H9 (cell line): ENCODE measurements around the gene ERMAP. TPM values are rescaled to one million over a fixed set of nuclear protein-coding genes. Genes with fewer than 3 reads are reported as not detected.

Experiments
- DNase-seq: peaks from one replicate; pipeline ENCODE4 v3.0.0-alpha.2; 2017
- H2AFZ ChIP-seq: one replicate; pipeline ENCODE4 v1.6.1; 2013; ENCODE audit warnings: mild to moderate bottlenecking, low read length, control low read depth, moderate library complexity
- H2AK5ac ChIP-seq: 2 replicates; pipeline ENCODE4 v1.6.1; 2013; ENCODE audit warnings: low read length, control low read depth, mixed read lengths; ENCODE audit not compliant: insufficient read length
- H2BK120ac ChIP-seq: one replicate; pipeline ENCODE4 v1.6.1; 2013; ENCODE audit warnings: low read depth, mild to moderate bottlenecking, low read length, control low read depth, inconsistent platforms; ENCODE audit not compliant: poor library complexity, severe bottlenecking
- H2BK12ac ChIP-seq: 2 replicates; pipeline ENCODE4 v1.6.1; 2013; ENCODE audit warnings: low read length, control low read depth, mixed read lengths, low read depth; ENCODE audit not compliant: insufficient read length
- H2BK15ac ChIP-seq: 2 replicates; pipeline ENCODE4 v1.6.1; 2013; ENCODE audit warnings: low read depth, low read length, control low read depth
- H2BK20ac ChIP-seq: one replicate; pipeline ENCODE4 v1.6.1; 2013; ENCODE audit warnings: low read depth, mild to moderate bottlenecking, low read length, control low read depth, inconsistent platforms; ENCODE audit not compliant: poor library complexity, severe bottlenecking
- H2BK5ac ChIP-seq: 2 replicates; pipeline ENCODE4 v1.6.1; 2013; ENCODE audit warnings: low read length, control low read depth, mixed read lengths; ENCODE audit not compliant: insufficient read length
- H3K14ac ChIP-seq: 2 replicates; pipeline ENCODE4 v1.6.1; 2013; ENCODE audit warnings: low read length, control low read depth; ENCODE audit not compliant: insufficient read depth
- H3K18ac ChIP-seq: 2 replicates; pipeline ENCODE4 v1.6.1; 2013; ENCODE audit warnings: low read depth, mild to moderate bottlenecking, mixed read lengths, low read length, control low read depth; ENCODE audit not compliant: insufficient read length
- H3K23ac ChIP-seq: 2 replicates; pipeline ENCODE4 v1.6.1; 2013; ENCODE audit warnings: low read length, control low read depth, mixed read lengths, low read depth; ENCODE audit not compliant: insufficient read length
- H3K23me2 ChIP-seq: 2 replicates; pipeline ENCODE4 v1.6.1; 2013; ENCODE audit warnings: low read depth, mild to moderate bottlenecking, mixed read lengths, low read length, control low read depth; ENCODE audit not compliant: insufficient read length, poor library complexity, severe bottlenecking
- H3K27ac ChIP-seq: 2 replicates; pipeline ENCODE4 v1.5.1; 2013; ENCODE audit warnings: low read length, control low read depth, mixed read lengths, low read depth; ENCODE audit not compliant: insufficient read length
- H3K27me3 ChIP-seq: 2 replicates; pipeline ENCODE4 v1.6.1; 2013; ENCODE audit warnings: low read length, control low read depth, inconsistent platforms; ENCODE audit not compliant: insufficient read depth
- H3K4ac ChIP-seq: 2 replicates; pipeline ENCODE4 v1.6.1; 2013; ENCODE audit warnings: low read depth, mild to moderate bottlenecking, control low read depth, inconsistent platforms, low read length, moderate library complexity
- H3K4me1 ChIP-seq: 2 replicates; pipeline ENCODE4 v1.6.1; 2013; ENCODE audit warnings: low read length, control low read depth, inconsistent platforms; ENCODE audit not compliant: insufficient read depth
- H3K4me2 ChIP-seq: 2 replicates; pipeline ENCODE4 v1.6.1; 2013; ENCODE audit warnings: low read length, control low read depth, mixed read lengths; ENCODE audit not compliant: insufficient read length, insufficient read depth
- H3K56ac ChIP-seq: 2 replicates; pipeline ENCODE4 v1.6.1; 2013; ENCODE audit warnings: low read depth, mild to moderate bottlenecking, mixed read lengths, low read length, control low read depth; ENCODE audit not compliant: insufficient read length
- H3K79me1 ChIP-seq: 2 replicates; pipeline ENCODE4 v1.6.1; 2013; ENCODE audit warnings: low read depth, mild to moderate bottlenecking, moderate library complexity, low read length, control low read depth, inconsistent platforms; ENCODE audit not compliant: insufficient read depth, poor library complexity, severe bottlenecking
- H3K79me2 ChIP-seq: 2 replicates; pipeline ENCODE4 v1.6.1; 2013; ENCODE audit warnings: low read length, control low read depth, inconsistent platforms; ENCODE audit not compliant: insufficient read depth
- H3K9ac ChIP-seq: 2 replicates; pipeline ENCODE4 v1.6.1; 2013; ENCODE audit warnings: low read length, control low read depth, mixed read lengths; ENCODE audit not compliant: insufficient read length; ENCODE audit errors: extremely low read depth
- H3K9me3 ChIP-seq: one replicate; pipeline ENCODE4 v1.6.1; 2013; ENCODE audit warnings: low read depth, low read length, inconsistent platforms; ENCODE audit not compliant: control insufficient read depth
- H3T11ph ChIP-seq: one replicate; pipeline ENCODE4 v1.6.1; 2013; ENCODE audit warnings: mild to moderate bottlenecking, low read length, control low read depth, inconsistent platforms
- H4K20me1 ChIP-seq: one replicate; pipeline ENCODE4 v1.6.1; 2013; ENCODE audit not compliant: control insufficient read depth, insufficient read length, insufficient read depth
- H4K5ac ChIP-seq: 2 replicates; pipeline ENCODE4 v1.6.1; 2013; ENCODE audit warnings: low read depth, mild to moderate bottlenecking, mixed read lengths, low read length, control low read depth; ENCODE audit not compliant: insufficient read length
- H4K8ac ChIP-seq: replicated peaks from 2 replicates; pipeline ENCODE4 v1.6.1; 2013; ENCODE audit warnings: low read length, control low read depth, mixed read lengths, low read depth; ENCODE audit not compliant: insufficient read length
- H4K91ac ChIP-seq: 2 replicates; pipeline ENCODE4 v1.6.1; 2013; ENCODE audit warnings: low read depth, mild to moderate bottlenecking, moderate library complexity, mixed read lengths, low read length, control low read depth; ENCODE audit not compliant: insufficient read length
- H3K27ac Mint-ChIP-seq, 3 experiments: 2 replicates in 2 of 3; 3 replicates in 1 of 3; pipeline ENCODE4 v1.8.0; 2020 to 2021; ENCODE audit warnings: mixed read lengths in 3 of 3, mild to moderate bottlenecking in 1 of 3, moderate library complexity in 1 of 3
- H3K27me3 Mint-ChIP-seq: 2 replicates; pipeline ENCODE4 v1.8.0; 2021; ENCODE audit warnings: low read depth, mild to moderate bottlenecking, moderate library complexity, mixed read lengths
- H3K36me3 Mint-ChIP-seq, 3 experiments: 2 replicates in 2 of 3; 3 replicates in 1 of 3; pipeline ENCODE4 v1.8.0; 2020 to 2021; ENCODE audit warnings: low read depth in 3 of 3, mixed read lengths in 3 of 3; ENCODE audit not compliant: insufficient read depth in 1 of 3
- H3K4me1 Mint-ChIP-seq, 2 experiments: 2 replicates each; pipeline ENCODE4 v1.8.0; 2020; ENCODE audit warnings: mixed read lengths in 2 of 2
- H3K4me3 Mint-ChIP-seq, 2 experiments: 2 replicates in 1 of 2; 3 replicates in 1 of 2; pipeline ENCODE4 v1.8.0; 2020 to 2021; ENCODE audit warnings: mild to moderate bottlenecking in 2 of 2, mixed read lengths in 2 of 2, moderate library complexity in 1 of 2
- H3K9me3 Mint-ChIP-seq, 2 experiments: 2 replicates in 1 of 2; 3 replicates in 1 of 2; pipeline ENCODE4 v1.8.0; 2020; ENCODE audit warnings: mild to moderate bottlenecking in 2 of 2, mixed read lengths in 2 of 2, moderate library complexity in 1 of 2
- CTCF ChIP-seq: fragments of 200-600 bp; sonication (generic); conservative IDR thresholded peaks from 3 replicates; pipeline ENCODE4 v1.8.0; 2021; ENCODE audit warnings: antibody characterized with exemption, mild to moderate bottlenecking
- total RNA-seq: library from RNA; stranded (reverse); gene quantifications from 2 replicates; pipeline ENCODE4 v1.2.1, GENCODE V29; 2021

Gene ERMAP
- total RNA-seq, 1 experiment from 2014 or later = 4.5 TPM

GRCh38 chr1:42831273-42831672 lies 14.4 kb downstream of the ERMAP start:
- DNase-seq = no peak
- no peak overlapping the region for H4K91ac ChIP-seq
- H3K27me3 ChIP-seq = no peaks in the 10 kb centered on the region
- H3K23me2 ChIP-seq = no peaks in the 10 kb centered on the region
- H2AK5ac ChIP-seq = no peak overlapping the region
- no peak overlapping the region for H2BK120ac ChIP-seq
- H3K79me2 ChIP-seq = no peaks in the 10 kb centered on the region
- H4K8ac ChIP-seq = no peak overlapping the region
- no peak overlapping the region for H3K27ac ChIP-seq
- H3K18ac ChIP-seq = no peak overlapping the region
- H3K23ac ChIP-seq = no peak overlapping the region
- H3K79me1 ChIP-seq = no peaks in the 10 kb centered on the region
- no peak overlapping the region for H2BK12ac ChIP-seq
- H3K56ac ChIP-seq = no peak overlapping the region
- no peaks in the 10 kb centered on the region for H3K9me3 ChIP-seq
- H3T11ph ChIP-seq = no peak overlapping the region
- no peak overlapping the region for H3K4me2 ChIP-seq
- H3K4ac ChIP-seq = no peak overlapping the region
- Mint-ChIP-seq H3K4me1 (peaks cover 3% of the 10 kb centered on the region in 2 experiments; a peak in 1 of 4 replicates), H3K36me3 (no peaks in the 10 kb centered on the region), H3K27ac (peak overlapping the region in 1 of 3 experiments; percentile 49; a peak in 1 of 7 replicates), H3K9me3 (no peaks in the 10 kb centered on the region), H3K4me3 (no peak overlapping the region), H3K27me3 (no peaks in the 10 kb centered on the region)
- H3K14ac ChIP-seq = no peak overlapping the region
- no peaks in the 10 kb centered on the region for H4K20me1 ChIP-seq
- no peak overlapping the region for H4K5ac ChIP-seq
- no peak overlapping the region for H2BK20ac ChIP-seq
- H2BK5ac ChIP-seq = no peak overlapping the region
- 0 out of 2 replicates have a peak, but pooled peaks cover 3% of the 10 kb centered on the region for H3K4me1 ChIP-seq
- no peak overlapping the region for H2BK15ac ChIP-seq
- H3K9ac ChIP-seq = no peak overlapping the region
- TF ChIP-seq CTCF = no peak
- H2AFZ ChIP-seq = no peak overlapping the region
